ENCODE measurements around the gene SLC12A8.

DNA sequence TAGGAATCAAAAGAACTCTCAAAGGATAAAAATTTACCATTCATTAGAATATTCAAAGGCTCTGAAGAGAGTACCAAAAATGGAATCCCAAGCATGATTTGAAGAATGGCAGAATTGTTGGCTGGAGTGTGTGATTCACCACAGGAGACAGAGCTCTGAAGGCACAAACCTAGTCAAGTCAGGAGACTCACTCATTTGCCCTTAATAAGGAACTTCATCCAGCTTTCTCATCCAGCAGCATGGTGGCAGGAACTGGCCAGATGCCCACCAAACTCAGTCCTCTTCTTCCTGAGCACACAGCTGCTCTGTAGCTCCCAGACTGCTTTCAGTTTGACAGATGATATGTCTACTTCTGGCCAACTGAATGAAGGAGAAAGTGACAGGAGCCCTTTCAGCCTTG, 140.2 kb downstream of the SLC12A8 start:
- TF ChIP-seq, protein P1, sequence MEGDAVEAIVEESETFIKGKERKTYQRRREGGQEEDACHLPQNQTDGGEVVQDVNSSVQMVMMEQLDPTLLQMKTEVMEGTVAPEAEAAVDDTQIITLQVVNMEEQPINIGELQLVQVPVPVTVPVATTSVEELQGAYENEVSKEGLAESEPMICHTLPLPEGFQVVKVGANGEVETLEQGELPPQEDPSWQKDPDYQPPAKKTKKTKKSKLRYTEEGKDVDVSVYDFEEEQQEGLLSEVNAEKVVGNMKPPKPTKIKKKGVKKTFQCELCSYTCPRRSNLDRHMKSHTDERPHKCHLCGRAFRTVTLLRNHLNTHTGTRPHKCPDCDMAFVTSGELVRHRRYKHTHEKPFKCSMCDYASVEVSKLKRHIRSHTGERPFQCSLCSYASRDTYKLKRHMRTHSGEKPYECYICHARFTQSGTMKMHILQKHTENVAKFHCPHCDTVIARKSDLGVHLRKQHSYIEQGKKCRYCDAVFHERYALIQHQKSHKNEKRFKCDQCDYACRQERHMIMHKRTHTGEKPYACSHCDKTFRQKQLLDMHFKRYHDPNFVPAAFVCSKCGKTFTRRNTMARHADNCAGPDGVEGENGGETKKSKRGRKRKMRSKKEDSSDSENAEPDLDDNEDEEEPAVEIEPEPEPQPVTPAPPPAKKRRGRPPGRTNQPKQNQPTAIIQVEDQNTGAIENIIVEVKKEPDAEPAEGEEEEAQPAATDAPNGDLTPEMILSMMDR (IDR thresholded peaks at IDR 0.05), result no peak
- TF ChIP-seq POLR2AphosphoS5 (IDR thresholded peaks at IDR 0.05) (no peak), POLR2A (IDR thresholded peaks at IDR 0.05) (no peak)
